H1 (cell line): ENCODE results near the gene KIF22. TPM values are rescaled to one million over a fixed set of nuclear protein-coding genes. Genes with fewer than 3 reads are reported as not detected.
A peak's percentile ranks its signal among the peaks of the same experiment; 100 is the strongest.

Experiments
- PHF8 ChIP-seq: fragments of 200-600 bp; sonication (generic); conservative IDR thresholded peaks from 2 replicates; pipeline ENCODE4 v1.7.1; 2012; ENCODE audit warnings: low read depth, mild to moderate bottlenecking, inconsistent platforms, low read length, moderate library complexity
- POU5F1 ChIP-seq: IDR thresholded peaks from 2 replicates; pipeline ENCODE4 v1.6.1; 2011; ENCODE audit warnings: low read depth, mild to moderate bottlenecking, low read length, moderate library complexity
- RNF2 ChIP-seq: fragments of 200-900, 300-1000 bp; sonication (generic); IDR thresholded peaks from 2 replicates; pipeline ENCODE4 v1.7.1; 2016; ENCODE audit warnings: borderline replicate concordance, low read depth, mild to moderate bottlenecking, antibody characterized with exemption, low read length; ENCODE audit not compliant: poor library complexity, severe bottlenecking; ENCODE audit errors: missing control alignments
- SUZ12 ChIP-seq: fragments of 200-600 bp; sonication (generic); IDR thresholded peaks from 2 replicates; pipeline ENCODE4 v1.6.1; 2012; ENCODE audit warnings: mild to moderate bottlenecking, inconsistent platforms, low read length, moderate library complexity, mixed read lengths
- YY1 ChIP-seq: IDR thresholded peaks from 2 replicates; pipeline ENCODE4 v1.6.1; 2011; ENCODE audit warnings: low read depth, mild to moderate bottlenecking, low read length
- polyA plus RNA-seq, 7 experiments: library from polyadenylated mRNA; depleted of rRNA in 3 of 7; stranded (reverse) in 5 of 7; unstranded in 2 of 7; fragments of >200 nt in 5 of 7; fragments of 200-250 nt in 2 of 7; gene quantifications; 1 replicate in 5 of 7; 2 replicates in 1 of 7; 4 replicates in 1 of 7; pipeline versions ENCODE4 v1.2.1 to v1.2.3, GENCODE V29; 2011 to 2013; ENCODE audit warnings: missing spikeins in 2 of 7, mixed read lengths in 2 of 7
- total RNA-seq: library from RNA; stranded (reverse); fragmentation: NEBNext Ultra II Directional; extraction: Animal tissue kit (Norgen Biotek cat#: 25700); gene quantifications from 2 replicates; pipeline ENCODE4 v1.2.1, GENCODE V29; 2021
- TF ChIP-seq, protein P1 (sequence below): IDR thresholded peaks from 2 replicates; pipeline ENCODE4 v1.6.1; 2012; ENCODE audit warnings: low read length, inconsistent platforms
- TF ChIP-seq, protein P2 (sequence below): fragments of 300-600 bp; sonication (generic); IDR thresholded peaks from 2 replicates; pipeline ENCODE4 v1.7.1; 2012; ENCODE audit warnings: low read length, moderate library complexity, mild to moderate bottlenecking, inconsistent platforms; ENCODE audit not compliant: insufficient replicate concordance

The KIF22 gene
- total and polyA plus RNA-seq, 2 of the 8 experiments (the other 6 are each of a cell fraction or from before 2014, with no cell fraction given) = 139 to 142 TPM

DNA sequence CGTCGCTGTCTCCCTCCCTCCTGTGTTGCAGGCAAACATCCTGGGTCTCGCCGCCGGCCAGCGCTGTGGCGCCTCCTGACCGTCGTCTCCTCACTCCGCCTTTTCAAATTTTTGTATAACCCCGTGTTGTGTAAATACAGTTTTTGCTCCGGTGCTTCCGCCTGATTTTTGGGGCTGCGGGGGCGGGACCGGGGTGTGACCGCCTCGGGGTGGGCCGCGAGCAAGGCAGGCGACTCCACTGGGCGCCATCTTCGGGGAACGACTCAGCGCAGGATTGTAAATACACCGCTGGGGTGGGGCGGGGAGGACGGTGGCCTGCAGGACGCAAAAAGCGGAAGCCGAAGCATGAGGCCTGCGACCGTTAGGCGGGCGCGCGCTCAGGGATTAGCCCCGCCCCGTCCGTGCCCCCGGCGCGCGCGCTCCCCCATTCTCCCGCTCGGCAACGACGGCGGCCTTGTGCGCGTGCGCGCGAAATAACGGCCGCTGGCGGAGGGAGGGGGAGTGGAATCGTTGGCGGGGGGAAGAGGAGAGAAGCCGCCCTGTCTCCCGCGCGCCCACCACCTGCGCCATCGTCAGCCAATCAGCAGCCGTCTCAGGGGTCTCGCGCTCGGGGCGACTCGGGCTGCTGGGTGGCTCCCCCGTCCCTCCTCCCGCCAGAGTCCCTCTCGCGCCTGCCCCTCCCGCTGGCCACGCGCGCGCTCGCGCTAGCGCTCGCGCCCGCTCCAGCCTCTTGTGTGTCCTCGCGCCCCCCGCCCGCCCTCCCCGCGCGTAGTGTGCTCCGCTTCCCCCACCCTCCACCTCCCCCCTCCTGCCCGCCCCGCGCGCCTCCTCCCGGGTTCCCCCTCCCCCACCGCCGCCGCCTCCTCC is 14.9 kb downstream of the KIF22 start (continued):
- TF ChIP-seq, protein P1, sequence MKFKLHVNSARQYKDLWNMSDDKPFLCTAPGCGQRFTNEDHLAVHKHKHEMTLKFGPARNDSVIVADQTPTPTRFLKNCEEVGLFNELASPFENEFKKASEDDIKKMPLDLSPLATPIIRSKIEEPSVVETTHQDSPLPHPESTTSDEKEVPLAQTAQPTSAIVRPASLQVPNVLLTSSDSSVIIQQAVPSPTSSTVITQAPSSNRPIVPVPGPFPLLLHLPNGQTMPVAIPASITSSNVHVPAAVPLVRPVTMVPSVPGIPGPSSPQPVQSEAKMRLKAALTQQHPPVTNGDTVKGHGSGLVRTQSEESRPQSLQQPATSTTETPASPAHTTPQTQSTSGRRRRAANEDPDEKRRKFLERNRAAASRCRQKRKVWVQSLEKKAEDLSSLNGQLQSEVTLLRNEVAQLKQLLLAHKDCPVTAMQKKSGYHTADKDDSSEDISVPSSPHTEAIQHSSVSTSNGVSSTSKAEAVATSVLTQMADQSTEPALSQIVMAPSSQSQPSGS = no peak
- TF ChIP-seq, protein P2, sequence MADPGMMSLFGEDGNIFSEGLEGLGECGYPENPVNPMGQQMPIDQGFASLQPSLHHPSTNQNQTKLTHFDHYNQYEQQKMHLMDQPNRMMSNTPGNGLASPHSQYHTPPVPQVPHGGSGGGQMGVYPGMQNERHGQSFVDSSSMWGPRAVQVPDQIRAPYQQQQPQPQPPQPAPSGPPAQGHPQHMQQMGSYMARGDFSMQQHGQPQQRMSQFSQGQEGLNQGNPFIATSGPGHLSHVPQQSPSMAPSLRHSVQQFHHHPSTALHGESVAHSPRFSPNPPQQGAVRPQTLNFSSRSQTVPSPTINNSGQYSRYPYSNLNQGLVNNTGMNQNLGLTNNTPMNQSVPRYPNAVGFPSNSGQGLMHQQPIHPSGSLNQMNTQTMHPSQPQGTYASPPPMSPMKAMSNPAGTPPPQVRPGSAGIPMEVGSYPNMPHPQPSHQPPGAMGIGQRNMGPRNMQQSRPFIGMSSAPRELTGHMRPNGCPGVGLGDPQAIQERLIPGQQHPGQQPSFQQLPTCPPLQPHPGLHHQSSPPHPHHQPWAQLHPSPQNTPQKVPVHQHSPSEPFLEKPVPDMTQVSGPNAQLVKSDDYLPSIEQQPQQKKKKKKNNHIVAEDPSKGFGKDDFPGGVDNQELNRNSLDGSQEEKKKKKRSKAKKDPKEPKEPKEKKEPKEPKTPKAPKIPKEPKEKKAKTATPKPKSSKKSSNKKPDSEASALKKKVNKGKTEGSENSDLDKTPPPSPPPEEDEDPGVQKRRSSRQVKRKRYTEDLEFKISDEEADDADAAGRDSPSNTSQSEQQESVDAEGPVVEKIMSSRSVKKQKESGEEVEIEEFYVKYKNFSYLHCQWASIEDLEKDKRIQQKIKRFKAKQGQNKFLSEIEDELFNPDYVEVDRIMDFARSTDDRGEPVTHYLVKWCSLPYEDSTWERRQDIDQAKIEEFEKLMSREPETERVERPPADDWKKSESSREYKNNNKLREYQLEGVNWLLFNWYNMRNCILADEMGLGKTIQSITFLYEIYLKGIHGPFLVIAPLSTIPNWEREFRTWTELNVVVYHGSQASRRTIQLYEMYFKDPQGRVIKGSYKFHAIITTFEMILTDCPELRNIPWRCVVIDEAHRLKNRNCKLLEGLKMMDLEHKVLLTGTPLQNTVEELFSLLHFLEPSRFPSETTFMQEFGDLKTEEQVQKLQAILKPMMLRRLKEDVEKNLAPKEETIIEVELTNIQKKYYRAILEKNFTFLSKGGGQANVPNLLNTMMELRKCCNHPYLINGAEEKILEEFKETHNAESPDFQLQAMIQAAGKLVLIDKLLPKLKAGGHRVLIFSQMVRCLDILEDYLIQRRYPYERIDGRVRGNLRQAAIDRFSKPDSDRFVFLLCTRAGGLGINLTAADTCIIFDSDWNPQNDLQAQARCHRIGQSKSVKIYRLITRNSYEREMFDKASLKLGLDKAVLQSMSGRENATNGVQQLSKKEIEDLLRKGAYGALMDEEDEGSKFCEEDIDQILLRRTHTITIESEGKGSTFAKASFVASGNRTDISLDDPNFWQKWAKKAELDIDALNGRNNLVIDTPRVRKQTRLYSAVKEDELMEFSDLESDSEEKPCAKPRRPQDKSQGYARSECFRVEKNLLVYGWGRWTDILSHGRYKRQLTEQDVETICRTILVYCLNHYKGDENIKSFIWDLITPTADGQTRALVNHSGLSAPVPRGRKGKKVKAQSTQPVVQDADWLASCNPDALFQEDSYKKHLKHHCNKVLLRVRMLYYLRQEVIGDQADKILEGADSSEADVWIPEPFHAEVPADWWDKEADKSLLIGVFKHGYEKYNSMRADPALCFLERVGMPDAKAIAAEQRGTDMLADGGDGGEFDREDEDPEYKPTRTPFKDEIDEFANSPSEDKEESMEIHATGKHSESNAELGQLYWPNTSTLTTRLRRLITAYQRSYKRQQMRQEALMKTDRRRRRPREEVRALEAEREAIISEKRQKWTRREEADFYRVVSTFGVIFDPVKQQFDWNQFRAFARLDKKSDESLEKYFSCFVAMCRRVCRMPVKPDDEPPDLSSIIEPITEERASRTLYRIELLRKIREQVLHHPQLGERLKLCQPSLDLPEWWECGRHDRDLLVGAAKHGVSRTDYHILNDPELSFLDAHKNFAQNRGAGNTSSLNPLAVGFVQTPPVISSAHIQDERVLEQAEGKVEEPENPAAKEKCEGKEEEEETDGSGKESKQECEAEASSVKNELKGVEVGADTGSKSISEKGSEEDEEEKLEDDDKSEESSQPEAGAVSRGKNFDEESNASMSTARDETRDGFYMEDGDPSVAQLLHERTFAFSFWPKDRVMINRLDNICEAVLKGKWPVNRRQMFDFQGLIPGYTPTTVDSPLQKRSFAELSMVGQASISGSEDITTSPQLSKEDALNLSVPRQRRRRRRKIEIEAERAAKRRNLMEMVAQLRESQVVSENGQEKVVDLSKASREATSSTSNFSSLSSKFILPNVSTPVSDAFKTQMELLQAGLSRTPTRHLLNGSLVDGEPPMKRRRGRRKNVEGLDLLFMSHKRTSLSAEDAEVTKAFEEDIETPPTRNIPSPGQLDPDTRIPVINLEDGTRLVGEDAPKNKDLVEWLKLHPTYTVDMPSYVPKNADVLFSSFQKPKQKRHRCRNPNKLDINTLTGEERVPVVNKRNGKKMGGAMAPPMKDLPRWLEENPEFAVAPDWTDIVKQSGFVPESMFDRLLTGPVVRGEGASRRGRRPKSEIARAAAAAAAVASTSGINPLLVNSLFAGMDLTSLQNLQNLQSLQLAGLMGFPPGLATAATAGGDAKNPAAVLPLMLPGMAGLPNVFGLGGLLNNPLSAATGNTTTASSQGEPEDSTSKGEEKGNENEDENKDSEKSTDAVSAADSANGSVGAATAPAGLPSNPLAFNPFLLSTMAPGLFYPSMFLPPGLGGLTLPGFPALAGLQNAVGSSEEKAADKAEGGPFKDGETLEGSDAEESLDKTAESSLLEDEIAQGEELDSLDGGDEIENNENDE = no peak
- TF ChIP-seq RNF2 = no peak
- no peak for TF ChIP-seq SUZ12
- peak; percentile 75 for TF ChIP-seq PHF8
- TF ChIP-seq POU5F1 = no peak
- TF ChIP-seq YY1 = peak; percentile 95
